ENCODE measurements around the gene SLC38A3.

The SLC38A3 gene

DNA sequence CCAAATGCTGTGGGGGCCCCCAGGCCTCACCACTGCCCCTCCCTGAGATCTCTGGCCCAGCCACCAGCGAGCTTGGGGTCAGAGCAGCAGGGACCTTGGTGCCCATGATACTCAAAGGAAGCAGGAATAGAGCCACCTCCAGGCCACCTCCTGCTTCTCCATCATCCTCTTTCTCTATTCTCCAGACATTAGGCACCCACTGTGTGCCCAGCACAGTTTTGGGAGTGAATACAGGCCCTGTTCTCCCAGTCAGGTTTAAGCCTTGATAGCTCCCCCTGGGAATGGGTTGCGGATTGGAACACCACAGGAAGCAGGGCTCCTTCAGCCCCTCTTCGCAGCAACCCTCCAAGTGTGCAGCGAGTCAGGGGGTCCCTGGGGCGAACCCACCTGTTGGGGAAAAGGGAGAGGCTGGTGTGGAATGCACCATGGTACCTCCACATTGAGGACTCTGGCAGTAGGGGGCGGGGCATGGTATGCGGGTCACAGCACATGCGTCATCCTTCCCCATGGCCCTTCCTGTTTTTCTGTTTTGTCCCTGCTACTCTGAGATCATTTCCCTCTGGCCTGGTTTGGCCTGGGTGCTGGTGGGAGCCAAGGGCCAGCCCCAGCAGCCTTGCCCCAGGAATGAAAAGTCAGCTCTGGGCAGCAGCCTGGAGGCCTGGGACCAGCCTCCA lies 49.6 kb downstream of the SLC38A3 start:
- no peak overlapping the region for H3K4me2 ChIP-seq
- TF ChIP-seq, protein P1, sequence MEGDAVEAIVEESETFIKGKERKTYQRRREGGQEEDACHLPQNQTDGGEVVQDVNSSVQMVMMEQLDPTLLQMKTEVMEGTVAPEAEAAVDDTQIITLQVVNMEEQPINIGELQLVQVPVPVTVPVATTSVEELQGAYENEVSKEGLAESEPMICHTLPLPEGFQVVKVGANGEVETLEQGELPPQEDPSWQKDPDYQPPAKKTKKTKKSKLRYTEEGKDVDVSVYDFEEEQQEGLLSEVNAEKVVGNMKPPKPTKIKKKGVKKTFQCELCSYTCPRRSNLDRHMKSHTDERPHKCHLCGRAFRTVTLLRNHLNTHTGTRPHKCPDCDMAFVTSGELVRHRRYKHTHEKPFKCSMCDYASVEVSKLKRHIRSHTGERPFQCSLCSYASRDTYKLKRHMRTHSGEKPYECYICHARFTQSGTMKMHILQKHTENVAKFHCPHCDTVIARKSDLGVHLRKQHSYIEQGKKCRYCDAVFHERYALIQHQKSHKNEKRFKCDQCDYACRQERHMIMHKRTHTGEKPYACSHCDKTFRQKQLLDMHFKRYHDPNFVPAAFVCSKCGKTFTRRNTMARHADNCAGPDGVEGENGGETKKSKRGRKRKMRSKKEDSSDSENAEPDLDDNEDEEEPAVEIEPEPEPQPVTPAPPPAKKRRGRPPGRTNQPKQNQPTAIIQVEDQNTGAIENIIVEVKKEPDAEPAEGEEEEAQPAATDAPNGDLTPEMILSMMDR (conservative IDR thresholded peaks at IDR 0.05; ENCODE audit: low read depth, low read length), result no peak
- H3K36me3 ChIP-seq (ENCODE audit: insufficient read depth), result no peaks in the 10 kb centered on the region
- H2AFZ ChIP-seq (ENCODE audit: low read depth), result no peak overlapping the region
- H3K4me3 ChIP-seq (IDR thresholded peaks at IDR 0.05; ENCODE audit: insufficient read depth, low read depth, low read length), result no peak overlapping the region
- H3K27ac ChIP-seq, result no peak overlapping the region
- H4K20me1 ChIP-seq (ENCODE audit: insufficient read depth), result no peaks in the 10 kb centered on the region
- H3K9ac ChIP-seq, result no peak overlapping the region
- no peaks in the 10 kb centered on the region for H3K79me2 ChIP-seq (ENCODE audit: insufficient read depth, low read depth)
- H3K27me3 ChIP-seq (ENCODE audit: insufficient read depth, low read depth), result no peaks in the 10 kb centered on the region
- H3K4me1 ChIP-seq (ENCODE audit: low read depth, poor library complexity, severe bottlenecking), result no peaks in the 10 kb centered on the region

DNA sequence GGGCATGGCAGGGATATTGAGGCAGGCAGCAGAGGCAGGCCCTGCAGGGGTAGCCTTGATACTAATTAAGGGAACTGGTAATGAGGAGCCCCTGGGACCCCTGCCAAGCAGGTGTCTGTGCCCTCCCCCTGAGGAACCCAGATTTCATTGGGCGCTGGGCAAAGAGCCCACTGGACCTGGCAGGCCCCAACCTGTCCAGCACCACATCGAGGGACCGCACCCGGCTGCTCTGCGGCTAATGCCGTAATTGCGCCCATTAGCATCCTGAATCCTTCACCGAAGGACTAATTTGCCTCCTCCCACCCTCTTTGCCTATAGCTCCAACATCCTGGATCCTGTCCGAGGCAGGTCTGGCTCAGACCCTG lies 50.2 kb downstream of the SLC38A3 start:
- no peak overlapping the region for H3K4me3 ChIP-seq (IDR thresholded peaks at IDR 0.05; ENCODE audit: insufficient read depth, low read depth, low read length)
- no peaks in the 10 kb centered on the region for H3K4me1 ChIP-seq (ENCODE audit: low read depth, poor library complexity, severe bottlenecking)
- no peaks in the 10 kb centered on the region for H3K79me2 ChIP-seq (ENCODE audit: insufficient read depth, low read depth)
- no peaks in the 10 kb centered on the region for H3K36me3 ChIP-seq (ENCODE audit: insufficient read depth)
- no peaks in the 10 kb centered on the region for H3K27me3 ChIP-seq (ENCODE audit: insufficient read depth, low read depth)
- H2AFZ ChIP-seq (ENCODE audit: low read depth), result no peak overlapping the region
- no peak overlapping the region for H3K9ac ChIP-seq
- no peaks in the 10 kb centered on the region for H4K20me1 ChIP-seq (ENCODE audit: insufficient read depth)
- TF ChIP-seq, protein P1 (conservative IDR thresholded peaks at IDR 0.05; ENCODE audit: low read depth, low read length), result no peak
- H3K4me2 ChIP-seq, result no peak overlapping the region
- no peak overlapping the region for H3K27ac ChIP-seq

DNA sequence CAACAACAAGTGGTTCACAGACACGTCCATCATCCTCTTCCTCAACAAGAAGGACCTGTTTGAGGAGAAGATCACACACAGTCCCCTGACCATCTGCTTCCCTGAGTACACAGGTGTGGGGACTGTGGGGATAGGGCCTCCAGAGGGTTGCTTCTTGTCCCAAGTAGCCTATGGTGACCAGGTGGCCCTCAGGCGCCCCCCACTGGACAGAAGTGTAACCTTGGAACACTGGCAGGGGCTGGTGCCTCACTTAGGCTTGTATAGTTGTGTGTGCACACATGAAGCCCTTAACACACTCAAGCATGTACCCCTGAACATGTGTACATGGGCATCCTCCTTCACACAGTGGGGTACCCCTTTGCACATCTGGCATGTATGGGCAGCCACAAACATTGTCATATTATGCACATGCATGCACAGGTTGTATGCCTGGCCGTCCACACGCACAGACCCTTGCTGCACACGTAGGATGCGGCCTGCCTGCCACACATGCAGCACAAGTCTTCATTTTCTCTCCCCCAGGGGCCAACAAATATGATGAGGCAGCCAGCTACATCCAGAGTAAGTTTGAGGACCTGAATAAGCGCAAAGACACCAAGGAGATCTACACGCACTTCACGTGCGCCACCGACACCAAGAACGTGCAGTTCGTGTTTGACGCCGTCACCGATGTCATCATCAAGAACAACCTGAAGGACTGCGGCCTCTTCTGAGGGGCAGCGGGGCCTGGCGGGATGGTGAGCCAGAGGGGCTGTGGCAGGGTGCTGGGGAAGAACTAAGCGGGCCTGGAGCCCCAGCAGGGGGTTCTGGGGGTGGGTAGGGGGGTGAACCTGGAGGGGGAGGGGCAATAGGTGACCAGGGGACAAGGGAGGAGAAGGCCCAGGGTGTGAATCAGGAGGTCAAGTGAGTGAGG lies 52.2 kb downstream of the SLC38A3 start:
- Histone ChIP-seq H2AFZ (ENCODE audit: low read depth) (no peak overlapping the region), H3K36me3 (ENCODE audit: insufficient read depth) (no peaks in the 10 kb centered on the region), H3K27me3 (ENCODE audit: insufficient read depth, low read depth) (no peaks in the 10 kb centered on the region), H3K4me1 (ENCODE audit: low read depth, poor library complexity, severe bottlenecking) (peaks cover 6% of the 10 kb centered on the region), H3K79me2 (ENCODE audit: insufficient read depth, low read depth) (no peaks in the 10 kb centered on the region), H4K20me1 (ENCODE audit: insufficient read depth) (no peaks in the 10 kb centered on the region), H3K9ac (no peak overlapping the region), H3K4me3 (IDR thresholded peaks at IDR 0.05; ENCODE audit: insufficient read depth, low read depth, low read length) (no peak overlapping the region), H3K27ac (no peak overlapping the region), H3K4me2 (no peak overlapping the region)
- TF ChIP-seq, protein P1 (conservative IDR thresholded peaks at IDR 0.05; ENCODE audit: low read depth, low read length), result no peak

DNA sequence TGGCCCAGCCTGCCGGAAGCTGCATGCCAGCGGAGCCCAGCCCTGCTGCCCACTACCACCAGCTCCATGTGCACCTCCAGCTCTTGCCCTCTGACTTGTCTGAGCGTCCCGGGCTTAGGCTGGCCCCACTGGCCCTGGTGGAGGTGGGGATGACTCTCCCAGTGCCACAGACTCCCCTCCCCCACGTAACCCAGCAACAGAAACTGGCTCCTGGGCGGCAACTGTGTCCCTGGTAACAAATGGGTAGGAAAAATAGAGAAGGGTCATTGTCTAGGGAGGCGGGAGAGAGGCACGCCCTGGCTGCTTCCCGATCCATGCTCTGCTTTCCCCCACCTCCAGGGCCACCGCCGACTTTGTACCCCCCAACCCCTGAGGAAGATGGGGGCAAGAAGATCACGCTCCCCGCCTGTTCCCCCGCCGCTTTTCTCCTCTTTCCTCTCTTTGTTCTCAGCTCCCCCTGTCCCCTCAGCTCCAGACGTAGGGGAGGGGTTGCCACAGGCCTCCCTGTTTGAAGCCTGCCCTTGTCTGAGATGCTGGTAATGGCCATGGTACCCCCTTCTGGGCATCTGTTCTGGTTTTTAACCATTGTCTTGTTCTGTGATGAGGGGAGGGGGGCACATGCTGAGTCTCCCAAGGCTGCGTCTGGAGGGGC lies 53.1 kb downstream of the SLC38A3 start:
- Histone ChIP-seq H2AFZ (ENCODE audit: low read depth) (no peak overlapping the region), H3K27ac (no peak overlapping the region), H3K4me2 (no peak overlapping the region), H3K79me2 (ENCODE audit: insufficient read depth, low read depth) (no peaks in the 10 kb centered on the region), H3K9ac (no peak overlapping the region), H3K27me3 (ENCODE audit: insufficient read depth, low read depth) (no peaks in the 10 kb centered on the region), H3K4me3 (IDR thresholded peaks at IDR 0.05; ENCODE audit: insufficient read depth, low read depth, low read length) (no peak overlapping the region), H3K36me3 (ENCODE audit: insufficient read depth) (no peaks in the 10 kb centered on the region), H3K4me1 (ENCODE audit: low read depth, poor library complexity, severe bottlenecking) (peaks cover 6% of the 10 kb centered on the region), H4K20me1 (ENCODE audit: insufficient read depth) (no peaks in the 10 kb centered on the region)
- TF ChIP-seq, protein P1 (conservative IDR thresholded peaks at IDR 0.05; ENCODE audit: low read depth, low read length), result no peak
